Measurements from ENCODE around the gene MAST3. TPM values are rescaled to one million over a fixed set of nuclear protein-coding genes. Genes with fewer than 3 reads are reported as not detected.
A peak's percentile ranks its signal among the peaks of the same experiment; 100 is the strongest.

Gene MAST3
- total RNA-seq, 2 experiments from 2014 or later = 14.8 to 31.4 TPM

DNA sequence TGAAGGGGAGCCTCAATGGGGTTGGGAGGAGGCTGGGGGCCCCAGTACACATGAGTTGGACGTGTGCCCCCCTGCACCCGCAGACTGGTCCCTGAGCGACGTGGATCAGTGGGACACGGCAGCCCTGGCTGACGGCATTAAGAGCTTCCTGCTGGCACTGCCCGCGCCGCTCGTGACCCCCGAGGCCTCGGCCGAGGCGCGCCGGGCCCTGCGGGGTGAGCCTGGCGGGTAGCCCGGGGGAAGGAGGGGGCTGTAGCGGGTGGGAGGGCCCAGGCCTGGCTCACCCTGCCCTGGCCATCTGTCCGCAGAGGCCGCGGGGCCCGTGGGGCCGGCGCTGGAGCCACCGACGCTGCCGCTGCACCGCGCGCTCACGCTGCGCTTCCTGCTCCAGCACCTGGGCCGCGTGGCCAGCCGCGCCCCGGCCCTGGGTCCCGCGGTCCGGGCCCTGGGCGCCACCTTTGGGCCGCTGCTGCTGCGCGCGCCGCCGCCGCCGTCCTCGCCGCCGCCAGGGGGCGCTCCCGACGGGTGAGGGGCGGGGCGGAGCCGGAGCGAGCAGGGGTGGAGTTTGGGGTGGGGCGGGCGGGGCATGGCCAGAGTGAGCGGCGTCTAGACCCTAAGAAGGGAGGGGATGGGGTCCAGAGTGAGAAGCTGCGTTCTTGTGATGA lies 63.5 kb downstream of the MAST3 start:
- Histone ChIP-seq H3K36me3 (ENCODE audit: insufficient read depth, low read length) (peaks cover 21% of the 10 kb centered on the region), H3K9me3 (ENCODE audit: low read length) (no peaks in the 10 kb centered on the region), H3K4me1 (ENCODE audit: insufficient read depth, low read length, poor library complexity, severe bottlenecking) (peaks cover 29% of the 10 kb centered on the region), H3K9me2 (ENCODE audit: insufficient read depth, low read length) (no peaks in the 10 kb centered on the region), H3K4me3 (ENCODE audit: low read depth, low read length, poor library complexity, severe bottlenecking) (peak overlapping the region; percentile 68), H4K20me1 (ENCODE audit: insufficient read depth, low read length) (no peaks in the 10 kb centered on the region), H3K27ac (ENCODE audit: low read depth, low read length, poor library complexity, severe bottlenecking) (peak overlapping the region; percentile 41), H2AFZ (ENCODE audit: low read length) (peak overlapping the region; percentile 67; the same call in 1 of the 2 replicates), H3K4me2 (ENCODE audit: low read length) (peak overlapping the region; percentile 83), H3K79me2 (ENCODE audit: insufficient read depth, low read depth, low read length) (no peaks in the 10 kb centered on the region)
- intact Hi-C loops (cut with micrococcal nuclease; ENCODE audit: unreplicated experiment) = no loop called here
- no TSS peak for BruUV-seq (replicated peaks)
- no peak for TF ChIP-seq EZH2phosphoT487 (IDR thresholded peaks at IDR 0.05; ENCODE audit: borderline replicate concordance, low read depth, low read length)
- TF ChIP-seq, protein P1, sequence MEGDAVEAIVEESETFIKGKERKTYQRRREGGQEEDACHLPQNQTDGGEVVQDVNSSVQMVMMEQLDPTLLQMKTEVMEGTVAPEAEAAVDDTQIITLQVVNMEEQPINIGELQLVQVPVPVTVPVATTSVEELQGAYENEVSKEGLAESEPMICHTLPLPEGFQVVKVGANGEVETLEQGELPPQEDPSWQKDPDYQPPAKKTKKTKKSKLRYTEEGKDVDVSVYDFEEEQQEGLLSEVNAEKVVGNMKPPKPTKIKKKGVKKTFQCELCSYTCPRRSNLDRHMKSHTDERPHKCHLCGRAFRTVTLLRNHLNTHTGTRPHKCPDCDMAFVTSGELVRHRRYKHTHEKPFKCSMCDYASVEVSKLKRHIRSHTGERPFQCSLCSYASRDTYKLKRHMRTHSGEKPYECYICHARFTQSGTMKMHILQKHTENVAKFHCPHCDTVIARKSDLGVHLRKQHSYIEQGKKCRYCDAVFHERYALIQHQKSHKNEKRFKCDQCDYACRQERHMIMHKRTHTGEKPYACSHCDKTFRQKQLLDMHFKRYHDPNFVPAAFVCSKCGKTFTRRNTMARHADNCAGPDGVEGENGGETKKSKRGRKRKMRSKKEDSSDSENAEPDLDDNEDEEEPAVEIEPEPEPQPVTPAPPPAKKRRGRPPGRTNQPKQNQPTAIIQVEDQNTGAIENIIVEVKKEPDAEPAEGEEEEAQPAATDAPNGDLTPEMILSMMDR (conservative IDR thresholded peaks at IDR 0.05; ENCODE audit: low read length) = peak; percentile 41; the same call in 1 of the 2 replicates
- CTCF ChIA-PET (ENCODE audit: unreplicated experiment) = interaction anchor here (1.2 to 1.5 kb wide), 2 partner anchors 10 to 31 kb away, joined by 3 to 5 read pairs; no protein-coding TSS in a partner anchor
- POLR2A ChIA-PET = interaction anchor here (0.6 to 1.7 kb wide), 4 partner anchors 10 to 992 kb away, joined by 3 to 7 read pairs (median 4); no protein-coding TSS in a partner anchor
- DNase-seq (ENCODE audit: low spot score) = peak; percentile 88

DNA sequence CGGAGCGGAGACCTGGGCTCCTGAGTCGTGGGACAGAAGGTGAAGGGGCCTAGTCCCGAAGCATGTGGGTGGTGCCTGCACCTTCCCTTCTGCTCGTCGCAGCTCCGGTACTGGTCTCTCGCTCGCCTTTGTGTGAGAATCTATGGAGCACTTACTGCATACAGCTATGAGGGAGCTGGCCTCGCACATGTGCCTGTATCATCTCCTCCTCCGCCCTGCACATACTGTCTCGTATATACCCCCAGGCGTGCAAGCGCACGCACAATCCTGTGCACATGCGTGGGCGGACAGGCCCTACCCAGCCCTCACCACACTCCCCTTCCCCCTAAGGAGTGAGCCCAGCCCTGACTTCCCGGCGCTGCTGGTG lies 64.0 kb downstream of the MAST3 start:
- peaks cover 21% of the 10 kb centered on the region for H3K36me3 ChIP-seq (ENCODE audit: insufficient read depth, low read length)

More for the DNA sequence above, 64.0 kb downstream of the MAST3 start:
- DNase-seq (ENCODE audit: low spot score) = no peak
- ChIA-PET POLR2A (interaction anchor here (1.7 kb wide), 1 partner anchor 9 kb away, joined by 4 read pairs; no protein-coding TSS in a partner anchor), CTCF (ENCODE audit: unreplicated experiment) (interaction anchor here (1.5 kb wide), 1 partner anchor 30 kb away, joined by 3 read pairs; no protein-coding TSS in a partner anchor)
- BruUV-seq (replicated peaks) = no TSS peak
- no peak overlapping the region for H2AFZ ChIP-seq (ENCODE audit: low read length)
- H3K27ac ChIP-seq (ENCODE audit: low read depth, low read length, poor library complexity, severe bottlenecking) = no peak overlapping the region
- no peaks in the 10 kb centered on the region for H3K9me2 ChIP-seq (ENCODE audit: insufficient read depth, low read length)
- H3K4me2 ChIP-seq (ENCODE audit: low read length) = peak overlapping the region; percentile 62; the same call in 1 of the 2 replicates
- no peak for TF ChIP-seq EZH2phosphoT487 (IDR thresholded peaks at IDR 0.05; ENCODE audit: borderline replicate concordance, low read depth, low read length)
- TF ChIP-seq, protein P1 (conservative IDR thresholded peaks at IDR 0.05; ENCODE audit: low read length) = no peak
- H3K79me2 ChIP-seq (ENCODE audit: insufficient read depth, low read depth, low read length) = no peaks in the 10 kb centered on the region
- H3K9me3 ChIP-seq (ENCODE audit: low read length) = no peaks in the 10 kb centered on the region
- H4K20me1 ChIP-seq (ENCODE audit: insufficient read depth, low read length) = no peaks in the 10 kb centered on the region
- peaks cover 29% of the 10 kb centered on the region for H3K4me1 ChIP-seq (ENCODE audit: insufficient read depth, low read length, poor library complexity, severe bottlenecking)
- intact Hi-C loops (cut with micrococcal nuclease; ENCODE audit: unreplicated experiment) = no loop called here
- no peak overlapping the region for H3K4me3 ChIP-seq (ENCODE audit: low read depth, low read length, poor library complexity, severe bottlenecking)
